Upper lobe of left lung (tissue), 6 donors: Measurements from ENCODE around the gene PARP16. TPM values are rescaled to one million over a fixed set of nuclear protein-coding genes. Genes with fewer than 3 reads are reported as not detected.

Source experiments
- ATAC-seq, 2 donors: fragments of 200-7000 bp; cut with Tn5 transposase; one replicate each; pipeline ENCODE4 v1.9.1; 2022; ENCODE audit warnings: mild to moderate bottlenecking in 2 of 2, moderate library complexity in 2 of 2; ENCODE audit not compliant: low FRiP score in 2 of 2
- DNase-seq, 2 donors: peaks; one replicate each; pipeline ENCODE4 v3.0.0-alpha.2; 2019 to 2020
- H3K27ac ChIP-seq, 4 donors: fragments of 200-600 bp; sonication (generic); one replicate each; pipeline ENCODE4 v1.5.1; 2016 to 2019
- H3K27me3 ChIP-seq, 4 donors: fragments of 200-600 bp; sonication (generic); one replicate each; pipeline ENCODE4 v1.5.1; 2017 to 2019
- H3K36me3 ChIP-seq, 4 donors: fragments of 200-600 bp; sonication (generic); one replicate each; pipeline ENCODE4 v1.5.1; 2016 to 2019
- H3K4me1 ChIP-seq, 4 donors: fragments of 200-600 bp; sonication (generic); one replicate each; pipeline ENCODE4 v1.5.1; 2018 to 2019
- H3K4me3 ChIP-seq, 4 donors: fragments of 200-600 bp; sonication (generic); one replicate each; pipeline ENCODE4 v1.5.1; 2017 to 2019; ENCODE audit warnings: mild to moderate bottlenecking in 2 of 4, moderate library complexity in 1 of 4
- H3K9me3 ChIP-seq, 4 donors: fragments of 200-600 bp; sonication (generic); one replicate each; pipeline ENCODE4 v1.5.1; 2018 to 2019
- CTCF ChIP-seq, 6 experiments: fragments of 450-650 bp in 4 of 6; fragments of 200-600 bp in 2 of 6; sonication (generic) in 2 of 6; IDR thresholded peaks; one replicate each; pipeline ENCODE4 v1.5.1; 2016 to 2019; ENCODE audit warnings: antibody characterized with exemption in 6 of 6
- EP300 ChIP-seq, 4 donors: sonication (generic); formaldehyde crosslinking; IDR thresholded peaks; one replicate each; pipeline ENCODE4 v1.5.1; 2017; ENCODE audit warnings: antibody characterized with exemption in 4 of 4, control low read depth in 2 of 4
- POLR2A ChIP-seq, 4 donors: fragments of 450-650 bp; IDR thresholded peaks; one replicate each; pipeline ENCODE4 v1.5.1; 2016 to 2017; ENCODE audit warnings: antibody characterized with exemption in 4 of 4, mild to moderate bottlenecking in 2 of 4
- POLR2AphosphoS5 ChIP-seq, 2 donors: sonication (generic); formaldehyde crosslinking; IDR thresholded peaks; one replicate each; pipeline ENCODE4 v1.5.1; 2017; ENCODE audit warnings: antibody characterized with exemption in 2 of 2
- WGBS, 2 donors: methylation state at CpG; one replicate each; pipeline ENCODE4 v1.1.5; 2017 to 2018; 5-methylcytosine and 5-hydroxymethylcytosine counted together
- total RNA-seq, 6 donors: library from RNA; depleted of rRNA in 4 of 6; stranded (reverse); fragments of >200 nt in 4 of 6; gene quantifications; one replicate each; pipeline versions ENCODE4 v1.1.0 to v1.2.1, GENCODE V29; 2016 to 2021
- donor health status: DM: no; HTN: no; CAD: no; lungs with moderate emphysema.
- donor health status: DM: no; HTN: yes; CAD: no; lungs with severe emphysema.

The PARP16 gene
- total RNA-seq, 6 donors from 2014 or later, result 6.3 to 20.6 (median 7.9) TPM

GRCh38 chr15:65289261-65289854 is 2.7 kb upstream of the PARP16 start:
- ATAC-seq (no peak), DNase-seq (no peak)
- 71 to 74% methylated on average over 7 of the region's 7 CpGs for WGBS, 2 donors
- no peaks in the 10 kb centered on the region for H3K9me3 ChIP-seq
- no peaks in the 10 kb centered on the region for H3K27me3 ChIP-seq
- no peak overlapping the region for H3K27ac ChIP-seq
- TF ChIP-seq EP300 (IDR thresholded peaks at IDR 0.05) (no peak), POLR2AphosphoS5 (IDR thresholded peaks at IDR 0.05) (no peak), POLR2A (IDR thresholded peaks at IDR 0.05) (no peak), CTCF (IDR thresholded peaks at IDR 0.05) (no peak)
- peaks cover 10 to 16% (median 15%) of the 10 kb centered on the region in 4 donors for H3K4me1 ChIP-seq
- no peaks in the 10 kb centered on the region for H3K36me3 ChIP-seq
- H3K4me3 ChIP-seq, result no peak overlapping the region

GRCh38 chr15:65287520-65287855 is 805 bp upstream of the PARP16 start:
- no peaks in the 10 kb centered on the region for H3K36me3 ChIP-seq
- ATAC-seq, result no peak
- no peaks in the 10 kb centered on the region for H3K27me3 ChIP-seq
- TF ChIP-seq POLR2AphosphoS5 (IDR thresholded peaks at IDR 0.05) (no peak), POLR2A (IDR thresholded peaks at IDR 0.05) (no peak), CTCF (IDR thresholded peaks at IDR 0.05) (no peak), EP300 (IDR thresholded peaks at IDR 0.05) (no peak)
- peak overlapping the region in 2 of 4 donors; percentile 84 for H3K4me3 ChIP-seq
- WGBS, 2 donors, result 82 to 96% methylated on average over 2 to 3 of the region's 3 CpGs
- H3K27ac ChIP-seq, result peak overlapping the region; percentile 85 to 90 (median 89)
- H3K4me1 ChIP-seq, result peaks cover 10 to 16% (median 15%) of the 10 kb centered on the region in 4 donors
- H3K9me3 ChIP-seq, result no peaks in the 10 kb centered on the region
- DNase-seq, result no peak

- ATAC-seq, result peak; percentile 49 to 75
- peak; percentile 40 to 92 for DNase-seq
- Histone ChIP-seq H3K36me3 (no peaks in the 10 kb centered on the region), H3K27me3 (no peaks in the 10 kb centered on the region), H3K9me3 (no peaks in the 10 kb centered on the region), H3K4me3 (peak overlapping the region; percentile 57 to 84 (median 77)), H3K4me1 (peaks cover 10 to 16% (median 15%) of the 10 kb centered on the region in 4 donors), H3K27ac (peak overlapping the region; percentile 85 to 90 (median 89))
- WGBS, 2 donors, result 1% methylated on average over 42 of the region's 52 CpGs; no CpG with 5 or more reads in 1 of the 2 donors
- TF ChIP-seq POLR2AphosphoS5 (IDR thresholded peaks at IDR 0.05) (peak in 1 of 2 donors; percentile 6), POLR2A (IDR thresholded peaks at IDR 0.05) (no peak)
These were observed 497 bp downstream of the PARP16 start for GRCh38 chr15:65286069-65286703.

- H3K27ac ChIP-seq, result peak overlapping the region in 3 of 4 donors; percentile 88 to 90 (median 90)
- peak overlapping the region; percentile 57 to 84 (median 77) for H3K4me3 ChIP-seq
- no peak for DNase-seq
- peaks cover 10 to 16% (median 15%) of the 10 kb centered on the region in 4 donors for H3K4me1 ChIP-seq
- no peaks in the 10 kb centered on the region for H3K9me3 ChIP-seq
- H3K27me3 ChIP-seq, result no peaks in the 10 kb centered on the region
- TF ChIP-seq POLR2AphosphoS5 (IDR thresholded peaks at IDR 0.05), result no peak
- no peak for TF ChIP-seq CTCF (IDR thresholded peaks at IDR 0.05)
- TF ChIP-seq POLR2A (IDR thresholded peaks at IDR 0.05), result no peak
- no peak for ATAC-seq
- no peaks in the 10 kb centered on the region for H3K36me3 ChIP-seq
- WGBS, 2 donors, result 71 to 72% methylated on average over 10 of the region's 10 CpGs
These were observed 1.2 kb downstream of the PARP16 start for GRCh38 chr15:65285291-65286068.

GRCh38 chr15:65278480-65278879 is 8.2 kb downstream of the PARP16 start:
- H3K4me3 ChIP-seq, result no peak overlapping the region
- 53 to 57% methylated on average over 1 of the region's 1 CpG for WGBS, 2 donors
- TF ChIP-seq EP300 (IDR thresholded peaks at IDR 0.05) (no peak), POLR2A (IDR thresholded peaks at IDR 0.05) (no peak), CTCF (IDR thresholded peaks at IDR 0.05) (no peak)
- H3K9me3 ChIP-seq, result no peaks in the 10 kb centered on the region
- no peak for DNase-seq
- ATAC-seq, result no peak
- H3K36me3 ChIP-seq, result no peaks in the 10 kb centered on the region
- no peaks in the 10 kb centered on the region for H3K27me3 ChIP-seq
- peaks cover 0 to 5% (median 0%) of the 10 kb centered on the region in 4 donors for H3K4me1 ChIP-seq
- H3K27ac ChIP-seq, result no peak overlapping the region
